GM12878 (cell line): Measurements from ENCODE around the gene LIPT1. TPM values are rescaled to one million over a fixed set of nuclear protein-coding genes. Genes with fewer than 3 reads are reported as not detected.

Experiments used
- ATAC-seq: fragments of 200-7000 bp; cut with Tn5 transposase; 3 replicates; pipeline ENCODE4 v1.9.1; 2020; ENCODE audit warnings: mild to moderate bottlenecking, moderate library complexity
- BruUV-seq: library from RNA; stranded (reverse); fragments of 400-500 nt; replicated peaks from 2 replicates; lab custom pipeline; 2021; lab: Mats Ljungman, UMichigan
- CTCF ChIA-PET: fragments of 300-600 bp; sonication (Branson Sonifier 250); formaldehyde crosslinking; extraction: SDS; loops from one replicate; lab custom pipeline; 2021; ENCODE audit warnings: inconsistent platforms; lab: Yijun Ruan, JAX
- POLR2A ChIA-PET: fragments of 350-600 bp; formaldehyde crosslinking; extraction: SDS; loops from one replicate; lab custom pipeline; 2021; ENCODE audit warnings: inconsistent platforms; lab: Charles Lee
- RAD21 ChIA-PET: fragments of 300-600 bp; sonication (Branson Sonifier 250); formaldehyde crosslinking; loops from one replicate; lab custom pipeline; 2023; ENCODE audit warnings: antibody characterized with exemption; ENCODE audit not compliant: unreplicated experiment; lab: Charles Lee
- SMC1A ChIA-PET: fragments of 300-600 bp; sonication (Branson Sonifier 250); formaldehyde crosslinking; loops from one replicate; lab custom pipeline; 2023; ENCODE audit not compliant: unreplicated experiment, uncharacterized antibody; lab: Charles Lee
- DNase-seq: peaks from one replicate; pipeline ENCODE4 v3.0.0-alpha.2; 2011; ENCODE audit warnings: low read depth, low spot score
- FAIRE-seq: peaks from 3 replicates; lab custom pipeline; 2011; peaks lifted over from hg19 to GRCh38; lab: Jason Lieb, UNC
- H2AFZ ChIP-seq: 2 replicates; pipeline ENCODE4 v1.6.0; 2011; ENCODE audit warnings: low read depth, low read length, control low read depth; ENCODE audit not compliant: control insufficient read depth
- H3K27ac ChIP-seq: 2 replicates; pipeline ENCODE4 v1.5.1; 2011; ENCODE audit warnings: control low read depth; ENCODE audit not compliant: control insufficient read depth, insufficient read depth
- H3K27me3 ChIP-seq, 2 experiments: replicated peaks in 1 of 2; 2 replicates each; pipeline versions ENCODE4 v1.6.0 to v1.6.1; 2011; ENCODE audit warnings: low read length in 1 of 2; ENCODE audit not compliant: control insufficient read depth in 2 of 2, insufficient read depth in 2 of 2
- H3K36me3 ChIP-seq, 2 experiments: 2 replicates each; pipeline ENCODE4 v1.5.1; 2011; ENCODE audit warnings: low read length in 1 of 2; ENCODE audit not compliant: control insufficient read depth in 2 of 2, insufficient read depth in 2 of 2
- H3K4me1 ChIP-seq: 2 replicates; pipeline ENCODE4 v1.6.1; 2011; ENCODE audit warnings: mild to moderate bottlenecking, low read length, moderate library complexity, mixed read lengths; ENCODE audit not compliant: control insufficient read depth, insufficient read depth
- H3K4me2 ChIP-seq: 2 replicates; pipeline ENCODE4 v1.6.0; 2011; ENCODE audit warnings: control low read depth; ENCODE audit not compliant: control insufficient read depth, insufficient read depth
- H3K4me3 ChIP-seq: fragments of 200-600 bp; sonication (generic); 2 replicates; pipeline ENCODE4 v1.5.1; 2016
- H3K79me2 ChIP-seq: 2 replicates; pipeline ENCODE4 v1.6.0; 2011; ENCODE audit warnings: low read length; ENCODE audit not compliant: control insufficient read depth, insufficient read depth
- H3K9ac ChIP-seq: 2 replicates; pipeline ENCODE4 v1.8.0; 2011; ENCODE audit warnings: low read length, control low read depth, mixed read lengths; ENCODE audit not compliant: control insufficient read depth, insufficient read depth
- H3K9me3 ChIP-seq: replicated peaks from 3 replicates; pipeline ENCODE4 v1.5.1; 2011; ENCODE audit warnings: mild to moderate bottlenecking, low read length; ENCODE audit not compliant: control insufficient read depth, insufficient read depth
- H4K20me1 ChIP-seq: 2 replicates; pipeline ENCODE4 v1.6.0; 2011; ENCODE audit not compliant: control insufficient read depth, insufficient read depth
- ATF3 ChIP-seq: IDR thresholded peaks from 2 replicates; pipeline ENCODE4 v1.6.1; 2011; ENCODE audit warnings: low read depth, mild to moderate bottlenecking, low read length, moderate library complexity, borderline replicate concordance; ENCODE audit errors: extremely low read depth
- BCL3 ChIP-seq: IDR thresholded peaks from 2 replicates; pipeline ENCODE4 v1.6.1; 2011; ENCODE audit warnings: borderline replicate concordance, low read depth, mild to moderate bottlenecking, moderate library complexity, low read length; ENCODE audit not compliant: insufficient read depth, poor library complexity, severe bottlenecking
- FOXK2 ChIP-seq: fragments of 450-650 bp; IDR thresholded peaks from 2 replicates; pipeline ENCODE4 v1.6.1; 2017; ENCODE audit warnings: mild to moderate bottlenecking, moderate library complexity
- GABPA ChIP-seq: IDR thresholded peaks from 2 replicates; pipeline ENCODE4 v1.6.1; 2014; ENCODE audit warnings: antibody characterized with exemption, low read depth, mild to moderate bottlenecking, inconsistent platforms
- HDAC6 ChIP-seq: fragments of 200-600 bp; sonication (generic); IDR thresholded peaks from one replicate; pipeline ENCODE4 v1.8.0; 2017; ENCODE audit warnings: antibody characterized with exemption; ENCODE audit not compliant: unreplicated experiment
- JUND ChIP-seq: IDR thresholded peaks from 2 replicates; pipeline ENCODE4 v1.6.1; 2012; ENCODE audit warnings: low read depth, mild to moderate bottlenecking, low read length, improper control_type of control experiment, moderate library complexity
- MEF2B ChIP-seq: fragments of 450-650 bp; IDR thresholded peaks from 2 replicates; pipeline ENCODE4 v1.6.1; 2018; ENCODE audit warnings: mild to moderate bottlenecking, moderate library complexity; ENCODE audit not compliant: partially characterized antibody, poor library complexity, severe bottlenecking
- MYC ChIP-seq: IDR thresholded peaks from 2 replicates; pipeline ENCODE4 v1.6.1; 2011; ENCODE audit warnings: mild to moderate bottlenecking, low read length, moderate library complexity, inconsistent platforms; ENCODE audit not compliant: insufficient read depth, insufficient replicate concordance, insufficient read length, severe bottlenecking
- NFYB ChIP-seq: IDR thresholded peaks from 2 replicates; pipeline ENCODE4 v1.6.1; 2011; ENCODE audit warnings: low read depth, mild to moderate bottlenecking, low read length, improper control_type of control experiment, moderate library complexity; ENCODE audit not compliant: insufficient read depth
- SIN3A ChIP-seq: IDR thresholded peaks from 2 replicates; pipeline ENCODE4 v1.6.1; 2012; ENCODE audit warnings: low read depth, low read length, improper control_type of control experiment
- SIX5 ChIP-seq: IDR thresholded peaks from 2 replicates; pipeline ENCODE4 v1.6.1; 2011; ENCODE audit warnings: mild to moderate bottlenecking, low read depth, low read length, moderate library complexity; ENCODE audit not compliant: severe bottlenecking
- TCF7 ChIP-seq: IDR thresholded peaks from 2 replicates; pipeline ENCODE4 v1.6.1; 2014; ENCODE audit warnings: antibody characterized with exemption, borderline replicate concordance
- YY1 ChIP-seq: IDR thresholded peaks from 2 replicates; pipeline ENCODE4 v1.6.1; 2011; ENCODE audit warnings: low read depth, mild to moderate bottlenecking, low read length
- ZBTB33 ChIP-seq: fragments of 450-650 bp; IDR thresholded peaks from 2 replicates; pipeline ENCODE4 v1.6.1; 2017; ENCODE audit warnings: mild to moderate bottlenecking
- ZNF24 ChIP-seq: fragments of 450-650 bp; IDR thresholded peaks from 2 replicates; pipeline ENCODE4 v1.6.1; 2017; ENCODE audit warnings: antibody characterized with exemption, mild to moderate bottlenecking
- ZNF592 ChIP-seq: fragments of 450-650 bp; IDR thresholded peaks from 2 replicates; pipeline ENCODE4 v1.6.1; 2017; ENCODE audit warnings: mild to moderate bottlenecking, moderate library complexity
- WGBS: methylation state at CpG from one replicate; pipeline ENCODE4 v1.1.6; 2016; ENCODE audit warnings: low lambda C conversion rate; ENCODE audit not compliant: insufficient replicate concordance, insufficient coverage; ENCODE audit errors: missing lambda C conversion rate; 5-methylcytosine and 5-hydroxymethylcytosine counted together
- in situ Hi-C: fragments of 300-500 bp; cut with MboI; formaldehyde crosslinking; loops from 9 replicates; pipeline ENCODE4 v1.14.3; 2018; ENCODE audit warnings: mixed read lengths
- intact Hi-C: fragments of 100-400 bp; cut with micrococcal nuclease; formaldehyde crosslinking; loops from one replicate; pipeline ENCODE4 v1.14.2; 2022; ENCODE audit not compliant: unreplicated experiment
- polyA plus RNA-seq, 11 experiments: library from polyadenylated mRNA; depleted of rRNA in 4 of 11; unstranded in 6 of 11; stranded (reverse) in 5 of 11; fragments of >200 nt; fragmentation: Nextera tagmentation in 4 of 11; fragmentation: Illumina TruSeq in 1 of 11; extraction: Ambion mirVana in 4 of 11; extraction: Trizol in 1 of 11; gene quantifications; 1 replicate in 1 of 11; 2 replicates in 10 of 11; pipeline versions ENCODE4 v1.2.1 to v1.2.3, GENCODE V29; 2011 to 2016; ENCODE audit warnings: inconsistent platforms in 2 of 11, missing spikeins in 2 of 11, low read depth in 1 of 11
- total RNA-seq, 4 experiments: library from RNA; depleted of rRNA in 3 of 4; stranded (reverse); fragments of >200 nt in 3 of 4; fragmentation: Illumina TruSeq in 1 of 4; extraction: Trizol in 1 of 4; gene quantifications; 2 replicates each; pipeline versions ENCODE4 v1.2.1 to v1.2.3, GENCODE V29; 2013 to 2021

The LIPT1 gene
- total and polyA plus RNA-seq, 10 of the 15 experiments (the other 5 are each of a cell fraction or from before 2014, with no cell fraction given): 8.0 to 15.5 (median 10.9) TPM

- POLR2A ChIA-PET: no interaction called here
- FAIRE-seq (no peak), DNase-seq (no peak), ATAC-seq (no peak)
- Histone ChIP-seq H3K4me3 (no peak overlapping the region), H3K27me3 (no peaks in the 10 kb centered on the region), H4K20me1 (no peaks in the 10 kb centered on the region), H3K9me3 (no peaks in the 10 kb centered on the region), H3K27ac (no peak overlapping the region), H3K79me2 (no peaks in the 10 kb centered on the region), H3K4me2 (no peak overlapping the region), H3K4me1 (no peaks in the 10 kb centered on the region), H3K36me3 (peaks cover 1 to 12% of the 10 kb centered on the region in 2 experiments; a peak in 2 of 4 replicates), H3K9ac (no peak overlapping the region), H2AFZ (no peak overlapping the region)
- intact Hi-C loops: no loop called here
- CTCF ChIA-PET: no interaction called here
- WGBS: 98% methylated on average over 7 of the region's 7 CpGs
- RAD21 ChIA-PET: no interaction called here
- SMC1A ChIA-PET: interaction anchor here (1.4 kb wide), 1 partner anchor 10 kb away, joined by 3 read pairs; no protein-coding TSS in a partner anchor
- in situ Hi-C loops: no loop called here
- BruUV-seq: no TSS peak
- TF ChIP-seq ZNF24: no peak
- TF ChIP-seq JUND: no peak
- no peak for TF ChIP-seq SIX5
- TF ChIP-seq MYC: no peak
- no peak for TF ChIP-seq TCF7
- TF ChIP-seq ZBTB33: no peak
- TF ChIP-seq FOXK2: no peak
- TF ChIP-seq NFYB: no peak
- no peak for TF ChIP-seq ATF3
- TF ChIP-seq GABPA: no peak
- no peak for TF ChIP-seq BCL3
- TF ChIP-seq HDAC6: no peak
- no peak for TF ChIP-seq MEF2B
- TF ChIP-seq YY1: no peak
- no peak for TF ChIP-seq ZNF592
- no peak for TF ChIP-seq SIN3A
Observed at GRCh38 chr2:99200076-99200800, 45.5 kb downstream of the LIPT1 start.
